GM21825 (cell line): ENCODE data around the gene TAS2R50.
"Not testable (repeated sequence)": the region's sequence is repeated elsewhere in the genome, so short reads cannot be mapped to it uniquely, and the experiment has no call there.

Source experiments
- ATAC-seq: cut with Tn5 transposase; IDR thresholded peaks from one replicate; pipeline ENCODE4 v1.9.1; 2021; ENCODE audit warnings: mild to moderate bottlenecking, moderate library complexity; ENCODE audit not compliant: unreplicated experiment

Gene TAS2R50

GRCh38 chr12:10986812-10987211, at the start of gene TAS2R50:
Gene TAS2R50, minus strand, starts transcription at chr12:10986912. Its CDS starts 52 bp downstream, at chr12:10986860.
- no peak for ATAC-seq

DNA sequence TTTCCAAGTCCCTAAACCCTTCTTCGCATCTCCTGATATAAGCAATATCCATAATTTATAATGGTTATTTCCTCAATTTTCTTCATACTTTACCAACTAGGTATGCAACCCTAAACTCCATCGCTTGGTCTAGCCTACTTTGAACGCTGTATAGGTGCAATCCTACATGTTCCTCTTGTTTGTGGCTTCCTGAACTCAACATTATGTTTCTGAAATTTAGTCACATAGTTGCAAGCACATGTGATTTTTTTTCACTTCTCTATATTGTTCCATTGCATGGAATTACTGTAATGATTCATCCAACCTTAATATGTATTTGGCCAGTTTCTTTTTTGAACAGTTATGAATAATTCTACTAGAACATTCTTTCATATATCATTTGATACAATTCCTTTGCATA, 47.2 kb upstream of the TAS2R50 start:
- ATAC-seq, result not testable (repeated sequence)

DNA sequence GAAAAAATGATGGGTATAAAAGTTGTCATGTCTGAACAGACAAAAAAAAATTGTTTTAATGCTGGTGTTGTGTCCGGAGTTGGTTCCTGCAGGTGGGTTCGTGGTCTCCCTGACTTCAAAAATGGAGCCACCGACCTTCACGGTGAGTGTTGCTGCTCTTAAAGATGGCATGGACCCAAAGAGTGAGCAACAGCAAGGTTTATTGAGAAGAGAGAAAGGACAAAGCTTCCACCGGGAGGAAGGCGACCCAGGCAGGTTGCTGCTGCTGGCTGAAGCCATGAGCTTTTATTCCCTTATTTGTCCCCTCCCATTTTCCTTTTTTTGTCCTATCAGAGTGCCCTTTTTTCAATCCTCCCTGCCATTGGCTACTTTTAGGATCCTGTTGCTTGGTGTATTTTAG, 44.6 kb upstream of the TAS2R50 start, which contains the start of gene TAS2R31:
TSS of gene TAS2R31 (minus strand) at position 101 of the 400 bp plus-strand sequence. CDS start at position 29, 72 bp downstream.
- no peak for ATAC-seq

DNA sequence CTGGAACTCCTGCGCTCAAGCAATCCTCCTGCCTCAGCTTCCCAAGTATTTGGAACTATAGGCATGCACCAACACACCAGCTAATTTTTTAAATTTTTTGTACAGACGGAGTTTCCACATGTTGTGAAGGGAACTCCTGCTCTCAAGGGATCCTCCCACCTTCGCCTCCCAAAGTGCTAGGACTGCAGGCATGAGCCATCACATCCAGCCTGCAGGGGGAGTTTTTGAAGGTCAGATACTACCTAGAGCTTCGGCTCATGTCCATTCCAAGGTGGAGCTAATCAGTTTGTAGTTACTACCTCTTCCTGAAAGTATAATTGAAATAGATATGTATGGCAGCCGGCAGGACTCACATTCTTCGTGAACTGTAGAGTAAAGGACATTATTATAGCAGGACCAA, 39.4 kb upstream of the TAS2R50 start:
- no peak for ATAC-seq

DNA sequence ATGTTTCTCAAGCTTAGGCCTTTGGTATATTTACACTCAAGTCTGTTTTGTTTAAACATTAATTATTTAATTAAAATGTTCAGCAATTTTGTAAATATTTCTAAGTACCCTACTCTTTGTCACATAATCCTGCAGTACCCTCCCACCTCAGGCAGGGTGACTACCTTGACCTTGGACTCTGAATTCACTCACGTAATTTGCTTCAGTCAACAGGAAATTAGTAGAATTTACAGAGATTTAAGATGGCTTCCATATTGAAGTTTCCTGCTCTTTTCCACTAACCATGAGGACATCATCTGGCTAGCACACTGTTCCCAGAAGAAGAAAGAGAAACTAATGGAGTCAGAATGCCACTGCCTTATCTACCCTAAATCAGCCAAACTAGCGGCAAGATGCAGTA, 36.7 kb upstream of the TAS2R50 start:
- no peak for ATAC-seq

- no peak for ATAC-seq
Observed at GRCh38 chr12:11022520-11022919, 35.8 kb upstream of the TAS2R50 start, which contains the start of gene TAS2R19. Gene TAS2R19, minus strand, starts transcription at chr12:11022620. Its CDS starts 49 bp downstream, at chr12:11022571.

DNA sequence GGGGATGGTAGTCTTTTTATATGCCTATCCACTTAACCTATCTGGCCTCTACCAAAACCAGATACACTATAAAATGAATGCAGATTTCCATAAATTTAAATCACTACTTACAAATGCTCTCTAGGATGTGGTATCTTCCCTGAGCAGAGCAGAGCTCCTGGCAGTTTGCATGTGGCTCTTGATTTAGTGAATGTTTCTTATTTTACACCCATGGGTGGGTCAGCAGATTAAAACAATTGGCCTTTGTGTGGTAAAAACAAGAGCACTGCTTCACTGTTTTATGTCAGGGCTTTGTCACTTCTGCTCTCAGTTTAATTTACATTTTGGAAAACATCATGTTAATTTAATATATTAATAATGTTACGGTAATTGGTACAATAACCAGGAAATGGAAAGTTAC, 30.2 kb upstream of the TAS2R50 start:
- no peak for ATAC-seq

GRCh38 chr12:11015775-11016430, 29.2 kb upstream of the TAS2R50 start:
- no peak for ATAC-seq

DNA sequence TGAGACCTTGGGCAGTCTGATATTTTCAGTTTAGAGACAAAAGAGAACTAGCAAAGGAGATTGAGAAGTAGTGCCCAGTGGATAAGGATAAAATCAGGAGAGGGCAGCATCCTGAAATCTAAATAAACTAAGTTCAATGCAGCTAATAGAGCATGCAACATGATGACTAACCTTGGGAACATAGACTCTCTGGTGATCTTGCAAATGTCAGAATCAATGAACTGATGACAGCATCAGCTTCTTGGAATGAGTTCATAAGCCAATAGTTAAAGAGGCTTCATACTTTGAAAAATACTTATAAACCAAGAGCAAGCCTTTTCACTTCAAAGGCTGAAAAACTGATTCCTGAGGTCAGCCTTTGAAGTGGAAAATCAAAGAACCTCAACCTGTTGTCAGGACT, 27.5 kb upstream of the TAS2R50 start:
- no peak for ATAC-seq

GRCh38 chr12:11007608-11008007, 20.9 kb upstream of the TAS2R50 start:
- ATAC-seq, result no peak

DNA sequence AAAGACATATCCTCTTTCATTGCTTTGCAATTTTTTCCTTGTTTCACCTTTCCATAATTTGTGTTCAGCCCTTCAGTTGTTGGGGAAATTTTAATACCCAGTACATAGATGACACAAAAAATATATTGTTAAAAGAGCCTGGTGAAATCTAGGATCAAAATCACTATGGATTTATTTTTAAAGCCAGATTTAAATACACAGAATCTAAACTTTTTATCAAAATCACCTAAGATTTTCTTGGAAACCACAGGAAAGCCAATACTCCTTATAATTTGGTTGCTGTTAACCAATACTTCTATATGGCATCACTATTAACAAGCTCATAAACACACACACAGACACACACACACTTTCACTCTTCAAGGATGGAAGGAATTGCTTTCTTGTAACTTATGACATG, 11.5 kb upstream of the TAS2R50 start, which contains the start of gene TAS2R20:
TSS of gene TAS2R20 (minus strand) at position 101 of the 400 bp plus-strand sequence. CDS start 429 bp downstream, outside the sequence.
- ATAC-seq, result no peak

DNA sequence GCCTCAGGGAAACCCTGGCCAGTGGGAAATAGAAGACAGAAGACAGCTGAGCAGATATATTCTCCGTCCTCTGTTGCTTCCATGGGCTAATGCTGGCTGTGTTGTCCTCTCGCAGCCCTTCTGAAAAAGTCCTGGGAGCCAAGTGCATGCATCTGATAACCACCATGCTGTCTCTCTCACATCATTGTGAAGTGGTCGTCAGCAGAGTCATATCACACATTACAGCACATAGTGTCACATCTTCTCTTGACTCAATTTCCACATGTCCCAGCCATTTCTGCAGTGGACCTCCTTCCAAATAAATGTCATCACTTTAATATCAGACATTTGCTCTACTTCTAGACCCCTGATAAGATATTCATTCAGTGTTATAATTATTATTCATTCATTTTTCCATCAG, 7.6 kb upstream of the TAS2R50 start:
- no peak for ATAC-seq

- ATAC-seq, result no peak
Observed at GRCh38 chr12:10989107-10989506, 2.4 kb upstream of the TAS2R50 start.

DNA sequence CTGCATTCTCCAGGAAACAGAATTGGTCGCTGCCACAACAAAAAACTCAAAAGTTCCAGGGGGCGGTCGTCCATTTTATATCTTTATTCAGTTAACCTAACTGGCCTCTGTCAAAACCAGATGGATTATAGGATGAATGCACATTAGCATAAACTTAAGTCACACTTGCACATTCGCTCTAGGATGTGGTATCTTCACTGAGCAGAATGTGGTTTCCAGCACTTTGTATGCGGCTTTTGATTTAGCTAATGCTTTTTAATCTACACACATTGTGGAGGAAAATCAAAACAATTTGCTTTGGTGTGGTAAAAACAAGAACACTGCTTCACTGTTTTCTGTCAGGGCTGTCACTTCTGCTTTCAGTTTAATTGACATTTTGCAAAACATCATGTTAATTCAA, 4.5 kb downstream of the TAS2R50 start:
- no peak for ATAC-seq

DNA sequence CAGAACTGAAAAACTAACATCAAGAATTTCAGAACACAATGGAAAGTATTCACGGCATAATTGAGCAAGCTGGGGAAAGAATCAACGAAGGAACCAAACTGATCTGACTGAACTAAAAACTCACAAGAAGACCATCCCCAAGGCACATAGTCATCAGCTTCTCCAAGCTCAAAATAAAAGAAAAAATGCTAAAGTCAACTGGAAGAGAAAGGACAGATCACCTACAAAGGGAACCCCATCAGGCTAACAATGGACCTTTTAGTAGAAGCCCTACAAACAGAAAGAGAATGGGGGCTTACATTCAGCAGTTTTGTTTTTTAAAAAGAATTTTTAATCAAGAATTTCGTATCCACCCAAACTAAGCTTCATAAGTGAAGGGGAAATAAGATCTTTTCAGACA, 11.7 kb downstream of the TAS2R50 start:
- no peak for ATAC-seq

GRCh38 chr12:10968765-10969456, 17.8 kb downstream of the TAS2R50 start:
- ATAC-seq, result no peak

DNA sequence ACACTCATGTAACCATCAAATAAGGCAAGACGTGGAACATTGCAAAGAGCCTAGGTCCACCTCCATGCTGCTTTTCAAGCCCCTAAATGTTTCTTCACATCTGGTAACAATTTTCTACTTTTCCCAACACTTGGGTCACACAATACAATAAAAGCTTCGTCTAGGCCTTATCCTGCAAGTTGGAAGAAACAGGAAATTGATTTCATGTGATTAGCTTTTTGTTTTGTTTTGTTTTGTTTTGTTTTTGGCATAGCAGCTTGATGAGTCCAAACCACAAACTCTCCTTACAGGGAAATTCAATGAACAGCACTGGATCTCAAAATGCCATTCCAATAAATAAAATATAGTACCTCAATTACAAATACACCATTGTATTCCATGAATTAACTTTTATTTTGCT, 19.3 kb downstream of the TAS2R50 start:
- ATAC-seq, result no peak

DNA sequence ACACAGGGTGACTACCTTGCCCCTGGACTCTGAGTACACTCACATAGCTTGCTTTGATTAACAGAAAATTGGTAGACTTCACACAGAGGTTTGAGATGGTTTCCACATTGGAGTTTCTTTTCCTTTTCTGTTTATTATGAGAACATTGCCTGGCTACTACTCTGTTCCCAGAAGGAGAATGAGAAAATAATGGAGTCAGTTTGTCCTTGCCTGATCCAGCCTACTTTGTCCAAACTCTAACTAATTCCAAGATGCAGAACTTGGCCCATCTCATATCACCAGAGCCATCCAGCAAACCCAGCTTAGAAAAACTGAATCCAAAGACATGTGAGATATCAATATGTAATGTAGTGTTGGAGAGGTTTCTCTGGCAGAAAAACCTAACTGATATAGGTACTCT, 20.4 kb downstream of the TAS2R50 start:
- ATAC-seq, result no peak

DNA sequence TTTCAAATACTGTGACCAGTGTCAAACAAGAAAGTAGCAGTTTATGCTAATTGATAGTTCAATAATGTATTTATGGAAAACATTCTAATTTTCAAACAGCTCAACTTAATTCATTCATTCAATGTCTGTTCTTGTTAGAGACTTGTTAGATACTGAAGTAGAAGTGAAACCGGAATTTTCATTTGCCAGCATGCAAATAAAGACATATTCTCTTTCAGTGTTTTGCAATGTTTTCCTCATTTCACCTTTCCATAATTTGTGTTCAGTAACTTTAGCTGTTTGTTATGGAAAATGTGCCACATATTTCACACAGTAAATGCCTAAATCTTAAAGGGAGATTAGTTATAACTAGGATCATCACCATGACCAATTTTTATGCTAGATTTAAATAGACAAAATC, 21.2 kb downstream of the TAS2R50 start:
- no peak for ATAC-seq

GRCh38 chr12:10960211-10960610, 26.5 kb downstream of the TAS2R50 start:
- ATAC-seq, result no peak

DNA sequence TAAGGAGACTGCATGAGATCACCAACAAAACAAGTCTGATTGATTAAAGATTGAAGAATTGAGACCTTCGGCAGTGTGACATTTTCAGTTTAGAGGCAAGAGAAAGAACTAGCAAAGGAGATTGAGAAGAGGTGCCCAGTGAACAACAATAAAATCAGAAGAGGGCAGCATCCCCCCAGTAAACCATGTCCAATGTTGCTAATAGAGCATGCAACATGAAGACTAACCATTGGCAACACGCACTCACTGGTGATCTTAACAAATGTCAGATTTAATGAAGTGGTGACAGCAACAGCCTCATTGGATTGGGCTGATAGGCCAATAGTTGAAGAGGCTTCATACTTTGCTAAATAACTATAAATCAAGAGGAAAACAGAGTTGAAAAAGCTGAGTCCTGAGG, 26.9 kb downstream of the TAS2R50 start:
- no peak for ATAC-seq

GRCh38 chr12:10957741-10958140, 29.0 kb downstream of the TAS2R50 start:
- ATAC-seq, result no peak
